Measurements from ENCODE around the gene F2RL1. TPM values are rescaled to one million over a fixed set of nuclear protein-coding genes. Genes with fewer than 3 reads are reported as not detected.

Gene F2RL1
- total and polyA plus RNA-seq, 2 of the 13 experiments (the other 11 are each of a cell fraction or from before 2014, with no cell fraction given): 9.9 to 23.0 TPM

DNA sequence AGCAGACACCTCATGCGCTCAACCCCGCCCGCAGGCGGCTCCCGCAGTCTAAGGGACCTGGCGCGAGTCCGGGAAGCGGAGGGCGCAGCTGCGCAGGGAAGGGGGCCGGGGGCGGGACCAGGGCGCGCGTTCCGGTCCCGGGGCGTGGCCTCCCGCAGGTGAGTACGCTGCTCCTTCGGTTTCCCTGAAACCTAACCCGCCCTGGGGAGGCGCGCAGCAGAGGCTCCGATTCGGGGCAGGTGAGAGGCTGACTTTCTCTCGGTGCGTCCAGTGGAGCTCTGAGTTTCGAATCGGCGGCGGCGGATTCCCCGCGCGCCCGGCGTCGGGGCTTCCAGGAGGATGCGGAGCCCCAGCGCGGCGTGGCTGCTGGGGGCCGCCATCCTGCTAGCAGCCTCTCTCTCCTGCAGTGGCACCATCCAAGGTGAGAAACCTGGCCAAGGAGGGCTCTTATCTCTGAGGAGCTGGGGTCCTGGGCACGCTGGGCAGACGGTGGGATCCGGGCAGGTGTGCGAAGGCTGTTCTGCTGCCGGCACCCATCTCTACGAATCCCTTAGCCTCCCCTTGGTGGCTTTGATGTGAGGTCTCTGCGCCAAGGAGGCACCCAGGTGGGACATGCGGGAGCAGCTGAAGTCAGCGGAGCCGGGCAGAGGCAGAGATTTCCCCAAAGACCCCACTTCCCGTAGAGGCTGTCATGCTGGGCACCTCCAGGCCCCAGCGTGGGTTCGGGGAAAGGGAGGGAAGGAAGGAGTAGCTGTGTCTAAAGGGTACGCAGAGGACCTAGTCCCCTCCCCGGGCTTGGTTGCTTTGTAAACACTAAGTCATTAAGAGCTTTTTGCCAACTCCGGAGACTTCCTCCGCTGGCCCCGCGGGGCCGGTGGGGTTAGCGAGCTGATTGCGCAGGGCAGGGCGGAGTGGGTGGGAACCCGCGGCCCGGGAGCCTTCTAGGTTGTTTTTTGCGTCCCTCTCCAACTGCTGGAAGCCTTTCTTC is at the start of gene F2RL1 (continued):
- TF ChIP-seq, protein P1, sequence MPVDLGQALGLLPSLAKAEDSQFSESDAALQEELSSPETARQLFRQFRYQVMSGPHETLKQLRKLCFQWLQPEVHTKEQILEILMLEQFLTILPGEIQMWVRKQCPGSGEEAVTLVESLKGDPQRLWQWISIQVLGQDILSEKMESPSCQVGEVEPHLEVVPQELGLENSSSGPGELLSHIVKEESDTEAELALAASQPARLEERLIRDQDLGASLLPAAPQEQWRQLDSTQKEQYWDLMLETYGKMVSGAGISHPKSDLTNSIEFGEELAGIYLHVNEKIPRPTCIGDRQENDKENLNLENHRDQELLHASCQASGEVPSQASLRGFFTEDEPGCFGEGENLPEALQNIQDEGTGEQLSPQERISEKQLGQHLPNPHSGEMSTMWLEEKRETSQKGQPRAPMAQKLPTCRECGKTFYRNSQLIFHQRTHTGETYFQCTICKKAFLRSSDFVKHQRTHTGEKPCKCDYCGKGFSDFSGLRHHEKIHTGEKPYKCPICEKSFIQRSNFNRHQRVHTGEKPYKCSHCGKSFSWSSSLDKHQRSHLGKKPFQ (CRISPR knock-in tag; IDR thresholded peaks at IDR 0.05; ENCODE audit: insufficient replicate concordance): peak; percentile 50
- TF ChIP-seq NCOA2 (CRISPR knock-in tag; IDR thresholded peaks at IDR 0.05) (no peak), MNT (IDR thresholded peaks at IDR 0.05) (no peak), KLF11 (CRISPR knock-in tag; IDR thresholded peaks at IDR 0.05) (no peak), GMEB1 (CRISPR knock-in tag; IDR thresholded peaks at IDR 0.05; ENCODE audit: borderline replicate concordance) (peak; percentile 46; the same call in 1 of the 2 replicates), ATM (IDR thresholded peaks at IDR 0.05; ENCODE audit: borderline replicate concordance) (no peak), PHF21A (CRISPR knock-in tag; IDR thresholded peaks at IDR 0.05) (peak; percentile 88), UBTF (CRISPR knock-in tag; IDR thresholded peaks at IDR 0.05) (peak; percentile 70), NFKB2 (CRISPR knock-in tag; IDR thresholded peaks at IDR 0.05; ENCODE audit: borderline replicate concordance) (peak; percentile 77; the same call in 1 of the 2 replicates), ZBTB46 (CRISPR knock-in tag; IDR thresholded peaks at IDR 0.05; ENCODE audit: borderline replicate concordance) (no peak), DMAP1 (CRISPR knock-in tag; IDR thresholded peaks at IDR 0.05) (peak; percentile 57; the same call in 1 of the 2 replicates), ARID4A (CRISPR knock-in tag; IDR thresholded peaks at IDR 0.05; ENCODE audit: borderline replicate concordance) (peak; percentile 35; the same call in 1 of the 2 replicates), PTBP1 (IDR thresholded peaks at IDR 0.05; ENCODE audit: low read depth, low read length, poor library complexity, severe bottlenecking) (no peak)

All from HepG2 (cell line).